ENCODE measurements around the gene PISD.

Gene PISD

GRCh38 chr22:31613904-31614296 lies 48.1 kb downstream of the PISD start:
- Histone ChIP-seq H3K4me3 (ENCODE audit: low read length) (no peak overlapping the region), H3K4me1 (ENCODE audit: control insufficient read depth, insufficient read depth, low read length) (peaks cover 11% of the 10 kb centered on the region), H3K9ac (ENCODE audit: low read length) (no peak overlapping the region), H3K27me3 (replicated peaks; ENCODE audit: control insufficient read depth, insufficient read depth, low read length) (no peaks in the 10 kb centered on the region), H3K9me3 (ENCODE audit: control insufficient read depth, low read length) (no peaks in the 10 kb centered on the region), H3K36me3 (ENCODE audit: control insufficient read depth, insufficient read depth, low read length, severe bottlenecking) (peaks cover 23% of the 10 kb centered on the region)
- no peak for DNase-seq (ENCODE audit: low read depth)

- Histone ChIP-seq H3K27me3 (replicated peaks; ENCODE audit: control insufficient read depth, insufficient read depth, low read length) (no peaks in the 10 kb centered on the region), H3K9me3 (ENCODE audit: control insufficient read depth, low read length) (no peaks in the 10 kb centered on the region), H3K36me3 (ENCODE audit: control insufficient read depth, insufficient read depth, low read length, severe bottlenecking) (peaks cover 18% of the 10 kb centered on the region), H3K9ac (ENCODE audit: low read length) (no peak overlapping the region), H3K4me3 (ENCODE audit: low read length) (no peak overlapping the region), H3K4me1 (ENCODE audit: control insufficient read depth, insufficient read depth, low read length) (peaks cover 11% of the 10 kb centered on the region)
- DNase-seq (ENCODE audit: low read depth), result no peak
Measured at GRCh38 chr22:31613286-31613903, 48.6 kb downstream of the PISD start.

- Histone ChIP-seq H3K4me1 (ENCODE audit: control insufficient read depth, insufficient read depth, low read length) (peaks cover 11% of the 10 kb centered on the region), H3K36me3 (ENCODE audit: control insufficient read depth, insufficient read depth, low read length, severe bottlenecking) (peaks cover 13% of the 10 kb centered on the region), H3K4me3 (ENCODE audit: low read length) (no peak overlapping the region), H3K9ac (ENCODE audit: low read length) (no peak overlapping the region), H3K27me3 (replicated peaks; ENCODE audit: control insufficient read depth, insufficient read depth, low read length) (no peaks in the 10 kb centered on the region), H3K9me3 (ENCODE audit: control insufficient read depth, low read length) (no peaks in the 10 kb centered on the region)
- DNase-seq (ENCODE audit: low read depth), result no peak
Measured at GRCh38 chr22:31612891-31613285, 49.1 kb downstream of the PISD start.

DNA sequence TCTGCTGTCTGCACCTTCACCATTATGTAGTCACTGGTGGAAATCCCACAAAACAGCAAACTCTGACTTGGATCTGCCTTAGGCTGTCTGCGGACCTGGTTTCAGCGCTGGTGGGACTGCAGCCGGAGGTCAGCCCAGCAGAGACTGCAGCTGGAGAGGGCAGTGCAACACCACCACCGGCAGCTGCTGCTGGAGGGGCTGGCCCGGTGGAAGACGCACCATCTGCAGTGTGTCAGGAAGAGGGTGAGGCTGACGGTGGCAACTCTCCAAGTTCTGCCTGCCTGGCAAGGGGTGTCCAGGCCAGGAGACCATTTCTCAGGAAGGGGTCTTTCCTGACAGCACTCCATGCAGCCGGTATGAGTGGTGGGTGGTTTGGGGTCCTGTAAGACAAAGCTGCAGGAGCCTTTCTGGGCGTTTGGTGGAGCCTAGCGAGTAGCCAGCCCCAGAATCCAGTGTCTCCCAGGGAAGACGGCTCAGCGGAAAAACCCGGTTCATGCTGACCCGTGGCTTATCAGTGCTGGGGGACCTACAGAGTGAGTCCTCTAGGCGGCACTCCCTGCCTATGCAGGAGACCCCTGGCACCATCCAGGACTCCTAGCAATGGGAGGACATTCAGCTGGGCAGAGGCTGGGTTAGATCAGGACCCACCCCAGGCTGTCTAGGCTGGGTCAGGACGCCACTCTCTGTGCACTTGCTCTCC lies 50.8 kb downstream of the PISD start:
- Histone ChIP-seq H3K4me3 (ENCODE audit: low read length) (no peak overlapping the region), H3K36me3 (ENCODE audit: control insufficient read depth, insufficient read depth, low read length, severe bottlenecking) (no peaks in the 10 kb centered on the region), H3K4me1 (ENCODE audit: control insufficient read depth, insufficient read depth, low read length) (peaks cover 11% of the 10 kb centered on the region), H3K27me3 (replicated peaks; ENCODE audit: control insufficient read depth, insufficient read depth, low read length) (no peaks in the 10 kb centered on the region), H3K9ac (ENCODE audit: low read length) (no peak overlapping the region), H3K9me3 (ENCODE audit: control insufficient read depth, low read length) (no peaks in the 10 kb centered on the region)
- no peak for DNase-seq (ENCODE audit: low read depth)

GRCh38 chr22:31610611-31611010 lies 51.4 kb downstream of the PISD start:
- Histone ChIP-seq H3K9me3 (ENCODE audit: control insufficient read depth, low read length) (no peaks in the 10 kb centered on the region), H3K27me3 (replicated peaks; ENCODE audit: control insufficient read depth, insufficient read depth, low read length) (no peaks in the 10 kb centered on the region), H3K36me3 (ENCODE audit: control insufficient read depth, insufficient read depth, low read length, severe bottlenecking) (no peaks in the 10 kb centered on the region), H3K9ac (ENCODE audit: low read length) (no peak overlapping the region), H3K4me3 (ENCODE audit: low read length) (no peak overlapping the region), H3K4me1 (ENCODE audit: control insufficient read depth, insufficient read depth, low read length) (peaks cover 7% of the 10 kb centered on the region)
- no peak for DNase-seq (ENCODE audit: low read depth)

DNA sequence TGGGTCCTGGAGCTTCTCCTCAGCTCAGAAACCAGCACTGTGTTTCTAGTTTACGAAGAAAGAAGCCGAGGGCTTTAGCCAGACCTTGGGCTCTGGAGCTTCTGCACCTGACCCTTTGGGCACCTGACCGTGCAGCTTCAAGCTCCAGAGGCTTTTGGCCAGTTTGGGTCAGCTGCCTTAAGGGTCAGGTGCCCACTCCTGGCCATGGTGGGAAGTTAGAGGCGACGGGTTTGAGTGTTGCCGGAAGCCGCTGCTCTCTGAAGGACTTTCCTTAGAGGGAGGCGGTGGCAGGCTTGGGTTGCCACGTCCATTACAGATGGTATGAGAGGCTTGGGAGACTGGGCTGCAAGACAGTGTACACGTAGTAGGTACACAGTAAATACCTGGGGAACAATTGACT lies 52.3 kb downstream of the PISD start:
- Histone ChIP-seq H3K4me3 (ENCODE audit: low read length) (no peak overlapping the region), H3K27me3 (replicated peaks; ENCODE audit: control insufficient read depth, insufficient read depth, low read length) (no peaks in the 10 kb centered on the region), H3K36me3 (ENCODE audit: control insufficient read depth, insufficient read depth, low read length, severe bottlenecking) (no peaks in the 10 kb centered on the region), H3K9ac (ENCODE audit: low read length) (no peak overlapping the region), H3K9me3 (ENCODE audit: control insufficient read depth, low read length) (no peaks in the 10 kb centered on the region), H3K4me1 (ENCODE audit: control insufficient read depth, insufficient read depth, low read length) (no peaks in the 10 kb centered on the region)
- DNase-seq (ENCODE audit: low read depth), result no peak

DNA sequence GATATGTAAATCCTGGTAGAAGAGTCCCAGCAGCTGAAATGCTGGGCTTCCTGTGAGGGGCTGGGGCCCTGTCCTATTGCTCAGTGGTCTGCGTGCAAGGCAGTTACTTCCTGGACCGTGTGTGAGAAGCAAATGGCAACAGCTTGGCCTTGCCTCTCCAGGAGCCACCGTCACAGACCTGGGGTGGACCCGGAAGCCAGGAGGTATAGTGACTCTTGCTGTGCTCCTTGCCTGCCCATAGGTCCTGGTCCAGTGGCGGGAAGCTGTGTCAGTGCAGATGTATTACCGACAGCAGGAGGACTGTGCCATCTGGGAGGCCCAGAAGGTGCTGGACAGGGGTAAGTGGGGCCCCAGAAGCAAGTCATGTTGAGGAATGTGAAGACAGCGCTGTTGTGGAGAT lies 54.3 kb downstream of the PISD start:
- H3K4me1 ChIP-seq (ENCODE audit: control insufficient read depth, insufficient read depth, low read length), result peaks cover 7% of the 10 kb centered on the region
- no peaks in the 10 kb centered on the region for H3K36me3 ChIP-seq (ENCODE audit: control insufficient read depth, insufficient read depth, low read length, severe bottlenecking)
- no peaks in the 10 kb centered on the region for H3K27me3 ChIP-seq (replicated peaks; ENCODE audit: control insufficient read depth, insufficient read depth, low read length)
- no peak overlapping the region for H3K9ac ChIP-seq (ENCODE audit: low read length)
- no peak for DNase-seq (ENCODE audit: low read depth)
- H3K9me3 ChIP-seq (ENCODE audit: control insufficient read depth, low read length), result no peaks in the 10 kb centered on the region
- H3K4me3 ChIP-seq (ENCODE audit: low read length), result no peak overlapping the region

DNA sequence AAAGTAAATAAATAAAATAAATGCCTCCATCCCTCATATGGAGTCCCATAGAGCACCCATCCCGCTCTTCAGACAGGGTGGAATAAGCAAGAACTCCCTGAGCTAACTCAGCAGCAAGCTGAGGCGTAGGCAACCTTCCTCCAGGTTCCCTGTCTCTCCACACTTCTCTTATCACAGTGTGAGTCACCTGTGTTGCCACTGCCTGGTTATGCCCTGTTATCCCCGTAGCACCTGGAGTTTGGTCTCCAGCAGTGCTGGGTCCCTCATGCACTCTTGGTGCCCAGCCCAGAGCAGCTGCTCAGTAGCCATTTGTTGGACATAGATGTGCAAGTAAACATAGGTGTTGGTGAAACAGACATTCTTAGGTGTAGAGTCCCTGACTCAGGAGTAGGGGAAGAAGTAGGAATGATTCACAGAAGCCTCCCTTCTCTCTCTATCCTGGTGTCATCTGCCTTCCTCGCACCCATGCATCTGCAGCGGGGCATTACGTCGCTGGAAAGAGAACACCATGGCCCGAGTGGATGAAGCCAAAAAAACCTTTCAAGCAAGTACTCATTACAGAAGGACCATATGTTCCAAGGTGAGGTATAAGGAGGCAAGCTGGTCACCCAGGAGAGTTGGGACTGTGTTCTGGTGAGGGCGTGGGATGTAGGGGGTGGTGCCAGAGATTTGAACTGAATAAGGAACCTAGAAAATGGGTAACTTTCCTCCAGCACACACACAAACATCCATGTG lies 56.0 kb downstream of the PISD start:
- H3K4me3 ChIP-seq (ENCODE audit: low read length), result no peak overlapping the region
- H3K9me3 ChIP-seq (ENCODE audit: control insufficient read depth, low read length), result no peaks in the 10 kb centered on the region
- no peaks in the 10 kb centered on the region for H3K36me3 ChIP-seq (ENCODE audit: control insufficient read depth, insufficient read depth, low read length, severe bottlenecking)
- H3K9ac ChIP-seq (ENCODE audit: low read length), result no peak overlapping the region
- DNase-seq (ENCODE audit: low read depth), result no peak
- H3K4me1 ChIP-seq (ENCODE audit: control insufficient read depth, insufficient read depth, low read length), result peaks cover 20% of the 10 kb centered on the region
- H3K27me3 ChIP-seq (replicated peaks; ENCODE audit: control insufficient read depth, insufficient read depth, low read length), result no peaks in the 10 kb centered on the region

DNA sequence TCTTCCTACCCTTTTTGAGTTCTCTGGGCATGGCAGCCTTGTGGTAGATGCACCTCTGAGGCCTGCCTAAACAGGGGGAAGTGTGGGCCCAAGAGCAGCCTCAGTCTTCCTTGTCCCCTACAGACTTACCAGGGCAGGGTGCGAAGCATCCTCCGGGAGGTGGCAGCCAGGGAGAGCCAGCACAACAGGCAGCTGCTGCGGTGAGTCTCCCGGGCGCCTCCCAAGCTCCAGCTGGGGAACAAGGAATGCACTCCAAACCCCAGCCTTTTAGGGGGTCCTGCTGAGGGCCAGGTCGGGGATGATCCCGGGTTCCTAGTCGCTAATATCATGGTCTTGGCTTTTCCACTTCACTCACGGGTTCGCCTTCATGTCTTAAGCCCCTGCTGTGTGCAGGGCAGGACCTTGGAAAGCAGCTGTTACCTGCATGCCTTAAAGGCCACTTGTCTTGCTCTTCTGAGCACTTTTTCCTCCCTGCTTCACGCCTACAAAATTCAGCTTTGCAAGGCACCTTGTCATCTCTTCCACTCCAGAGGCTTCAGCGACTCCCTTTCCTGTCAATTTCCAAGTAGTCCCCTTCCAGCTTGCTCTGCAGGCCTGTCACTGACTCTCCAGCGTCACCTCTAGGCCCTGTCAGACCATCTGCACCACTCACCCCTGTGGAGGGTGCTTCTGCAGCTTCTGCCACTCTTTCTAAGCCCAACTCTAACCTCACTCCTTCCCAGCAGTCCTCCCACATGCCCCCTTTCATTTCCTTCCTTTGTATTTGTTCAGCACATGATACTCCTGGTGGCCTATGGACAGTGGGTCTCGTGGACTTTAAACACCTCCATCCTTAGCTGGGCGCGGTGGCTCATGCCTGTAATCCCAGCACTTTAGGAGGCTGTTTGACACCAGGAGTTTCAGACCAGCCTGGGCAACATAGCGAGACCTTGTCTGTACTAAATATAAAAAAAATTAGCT lies 57.0 kb downstream of the PISD start:
- no peak for DNase-seq (ENCODE audit: low read depth)
- Histone ChIP-seq H3K9me3 (ENCODE audit: control insufficient read depth, low read length) (no peaks in the 10 kb centered on the region), H3K36me3 (ENCODE audit: control insufficient read depth, insufficient read depth, low read length, severe bottlenecking) (no peaks in the 10 kb centered on the region), H3K9ac (ENCODE audit: low read length) (no peak overlapping the region), H3K27me3 (replicated peaks; ENCODE audit: control insufficient read depth, insufficient read depth, low read length) (no peaks in the 10 kb centered on the region), H3K4me1 (ENCODE audit: control insufficient read depth, insufficient read depth, low read length) (peaks cover 20% of the 10 kb centered on the region), H3K4me3 (ENCODE audit: low read length) (no peak overlapping the region)

GRCh38 chr22:31604137-31604705 lies 57.8 kb downstream of the PISD start:
- Histone ChIP-seq H3K9me3 (ENCODE audit: control insufficient read depth, low read length) (no peaks in the 10 kb centered on the region), H3K36me3 (ENCODE audit: control insufficient read depth, insufficient read depth, low read length, severe bottlenecking) (no peaks in the 10 kb centered on the region), H3K4me1 (ENCODE audit: control insufficient read depth, insufficient read depth, low read length) (peaks cover 20% of the 10 kb centered on the region), H3K4me3 (ENCODE audit: low read length) (no peak overlapping the region), H3K27me3 (replicated peaks; ENCODE audit: control insufficient read depth, insufficient read depth, low read length) (no peaks in the 10 kb centered on the region), H3K9ac (ENCODE audit: low read length) (no peak overlapping the region)
- DNase-seq (ENCODE audit: low read depth), result no peak

Data from adipocyte (in vitro differentiated cells).